Activated naive CD4-positive, alpha-beta T cell treated with anti-CD3 and anti-CD28 coated beads, Interleukin-2, amount 10 ng/mL, durations not matched to agents 7 days and 5 days (primary cell): Measurements from ENCODE around the gene DNMT1.
A peak's percentile ranks its signal among the peaks of the same experiment; 100 is the strongest.

Experiments
- CTCF ChIA-PET: fragments of 350-600 bp; sonication (Branson Sonifier 250); formaldehyde crosslinking; loops from one replicate; lab custom pipeline; 2021; ENCODE audit warnings: antibody characterized with exemption; lab: Charles Lee
- DNase-seq: peaks from one replicate; pipeline ENCODE4 v3.0.0-alpha.2; 2020
- H3K27ac Mint-ChIP-seq: one replicate; pipeline ENCODE4 v1.8.0; 2021; ENCODE audit warnings: mild to moderate bottlenecking, moderate library complexity, mixed read lengths
- H3K27me3 Mint-ChIP-seq: one replicate; pipeline ENCODE4 v1.8.0; 2021; ENCODE audit warnings: mild to moderate bottlenecking, mixed read lengths
- H3K36me3 Mint-ChIP-seq: one replicate; pipeline ENCODE4 v1.8.0; 2021; ENCODE audit warnings: mixed read lengths
- H3K4me1 Mint-ChIP-seq: one replicate; pipeline ENCODE4 v1.8.0; 2021; ENCODE audit warnings: mixed read lengths
- H3K4me3 Mint-ChIP-seq: one replicate; pipeline ENCODE4 v1.8.0; 2021; ENCODE audit warnings: mild to moderate bottlenecking, moderate library complexity, mixed read lengths
- H3K9me3 Mint-ChIP-seq: one replicate; pipeline ENCODE4 v1.8.0; 2021; ENCODE audit warnings: mixed read lengths

The DNMT1 gene

GRCh38 chr19:10137751-10138682 lies 56.7 kb downstream of the DNMT1 start:
- Mint-ChIP-seq H3K36me3 (peaks cover 56% of the 10 kb centered on the region), H3K27ac (peak overlapping the region; percentile 14)

DNA sequence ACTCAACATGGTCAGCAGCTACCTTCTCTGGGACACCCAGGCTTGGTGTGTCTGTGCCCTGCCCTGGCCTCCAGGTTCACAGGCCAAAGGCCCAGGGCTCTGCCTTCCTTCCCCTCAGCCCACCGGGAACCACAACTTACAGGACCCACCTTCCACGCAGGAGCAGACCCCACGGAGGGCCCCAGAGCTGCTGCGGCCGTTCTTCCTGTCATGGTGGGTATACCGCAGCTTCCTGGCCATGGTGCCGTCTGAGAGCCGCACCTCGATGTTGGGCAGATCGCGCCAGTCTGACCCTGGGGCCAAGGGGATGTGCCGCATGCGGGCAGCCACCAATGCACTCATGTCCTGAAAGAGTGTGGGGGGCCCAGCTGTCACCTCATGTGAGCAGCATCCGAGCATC lies 57.8 kb downstream of the DNMT1 start:
- no peak for DNase-seq
- H3K36me3 Mint-ChIP-seq = peaks cover 52% of the 10 kb centered on the region
- peak overlapping the region; percentile 55 for H3K27ac Mint-ChIP-seq
- H3K9me3 Mint-ChIP-seq = no peaks in the 10 kb centered on the region
- CTCF ChIA-PET = no interaction called here
- peaks cover 14% of the 10 kb centered on the region for H3K4me1 Mint-ChIP-seq
- H3K4me3 Mint-ChIP-seq = no peak overlapping the region
- no peaks in the 10 kb centered on the region for H3K27me3 Mint-ChIP-seq

More at GRCh38 chr19:10137751-10138682, 56.7 kb downstream of the DNMT1 start:
- CTCF ChIA-PET = interaction anchor here (1.7 kb wide), 1 partner anchor 25 kb away, joined by 4 read pairs; no protein-coding TSS in a partner anchor
- H3K9me3 Mint-ChIP-seq = no peaks in the 10 kb centered on the region
- peaks cover 23% of the 10 kb centered on the region for H3K4me1 Mint-ChIP-seq
- no peak overlapping the region for H3K4me3 Mint-ChIP-seq
- H3K27me3 Mint-ChIP-seq = no peaks in the 10 kb centered on the region
- DNase-seq = no peak

- no peak for DNase-seq
- CTCF ChIA-PET = no interaction called here
- Mint-ChIP-seq H3K4me1 (peaks cover 4% of the 10 kb centered on the region), H3K27me3 (no peaks in the 10 kb centered on the region), H3K27ac (no peak overlapping the region), H3K4me3 (no peak overlapping the region), H3K9me3 (no peaks in the 10 kb centered on the region), H3K36me3 (peaks cover 44% of the 10 kb centered on the region)
Measured at GRCh38 chr19:10135551-10136334, 59.0 kb downstream of the DNMT1 start.

DNA sequence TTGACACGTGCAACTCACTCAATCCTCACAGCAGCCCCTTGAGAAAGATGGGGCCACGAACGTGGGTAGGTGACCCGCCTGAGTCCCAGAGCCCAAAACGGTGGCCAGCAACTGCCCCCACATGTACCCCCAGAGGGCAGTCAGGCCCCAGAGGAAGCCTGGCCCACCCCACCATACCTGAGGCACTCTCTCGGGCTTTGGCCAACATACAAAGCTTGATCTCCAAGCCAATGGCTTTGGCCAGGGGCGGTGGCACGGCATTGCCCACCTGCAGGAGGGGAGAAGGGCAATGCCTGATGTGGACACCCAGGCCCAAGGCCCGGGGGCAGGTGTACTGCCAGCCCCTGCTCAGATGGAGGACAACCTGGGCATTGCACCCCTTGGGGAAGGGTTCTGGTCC lies 60.7 kb downstream of the DNMT1 start:
- H3K36me3 Mint-ChIP-seq = peaks cover 37% of the 10 kb centered on the region
- H3K4me1 Mint-ChIP-seq = peaks cover 4% of the 10 kb centered on the region
- H3K9me3 Mint-ChIP-seq = no peaks in the 10 kb centered on the region
- no peak for DNase-seq
- H3K4me3 Mint-ChIP-seq = no peak overlapping the region
- H3K27me3 Mint-ChIP-seq = no peaks in the 10 kb centered on the region
- H3K27ac Mint-ChIP-seq = no peak overlapping the region
- CTCF ChIA-PET = no interaction called here

- CTCF ChIA-PET = no interaction called here
- peaks cover 4% of the 10 kb centered on the region for H3K4me1 Mint-ChIP-seq
- no peaks in the 10 kb centered on the region for H3K27me3 Mint-ChIP-seq
- no peaks in the 10 kb centered on the region for H3K9me3 Mint-ChIP-seq
- no peak overlapping the region for H3K27ac Mint-ChIP-seq
- peaks cover 34% of the 10 kb centered on the region for H3K36me3 Mint-ChIP-seq
- no peak for DNase-seq
- no peak overlapping the region for H3K4me3 Mint-ChIP-seq
Measured at GRCh38 chr19:10133596-10133995, 61.2 kb downstream of the DNMT1 start.

DNA sequence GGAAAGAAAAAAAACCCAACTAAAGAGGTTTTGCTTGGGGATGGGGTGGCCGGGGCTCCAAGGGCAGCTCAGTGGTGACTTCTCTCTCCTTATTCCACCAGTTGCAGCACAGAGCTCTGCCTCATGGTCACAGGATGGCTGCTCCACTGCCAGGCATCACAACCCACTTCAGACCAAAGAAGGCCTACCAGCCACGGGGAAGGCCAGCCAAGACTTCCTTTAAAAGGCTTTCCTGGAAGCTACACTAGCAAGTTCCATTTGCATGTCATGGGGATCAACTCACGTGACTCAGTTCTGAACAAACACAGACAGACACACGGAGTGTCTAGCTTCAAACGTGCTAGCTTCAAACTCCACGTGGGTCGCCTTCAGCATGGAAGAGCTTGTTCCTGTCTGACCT lies 61.8 kb downstream of the DNMT1 start:
- no peak for DNase-seq
- H3K9me3 Mint-ChIP-seq = no peaks in the 10 kb centered on the region
- no peak overlapping the region for H3K27ac Mint-ChIP-seq
- H3K27me3 Mint-ChIP-seq = no peaks in the 10 kb centered on the region
- H3K36me3 Mint-ChIP-seq = peaks cover 33% of the 10 kb centered on the region
- H3K4me3 Mint-ChIP-seq = no peak overlapping the region
- CTCF ChIA-PET = no interaction called here
- H3K4me1 Mint-ChIP-seq = peaks cover 4% of the 10 kb centered on the region

GRCh38 chr19:10126213-10126639 lies 68.5 kb downstream of the DNMT1 start:
- Mint-ChIP-seq H3K4me1 (peaks cover 2% of the 10 kb centered on the region), H3K27ac (no peak overlapping the region), H3K9me3 (no peaks in the 10 kb centered on the region), H3K4me3 (no peak overlapping the region), H3K36me3 (peaks cover 14% of the 10 kb centered on the region), H3K27me3 (no peaks in the 10 kb centered on the region)
- CTCF ChIA-PET = no interaction called here
- DNase-seq = no peak

DNA sequence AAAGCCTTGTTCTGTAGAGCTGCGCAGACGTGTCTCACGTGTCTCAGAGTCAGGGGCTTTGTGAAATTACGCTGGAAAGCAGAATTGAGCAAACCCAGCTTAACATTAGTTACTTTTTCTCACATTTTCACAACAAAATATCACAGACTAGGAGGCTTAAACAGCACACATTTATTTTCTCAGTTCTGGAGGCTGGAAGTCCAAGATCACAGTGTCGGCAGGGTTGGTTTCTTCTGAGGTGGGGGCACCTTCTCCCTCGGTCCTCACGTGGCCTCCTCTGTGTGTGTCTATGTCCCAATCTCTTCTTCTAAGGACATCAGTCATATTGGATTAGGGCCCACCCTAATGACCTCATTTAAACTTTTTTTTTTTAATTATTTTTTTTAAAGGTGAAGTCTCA lies 70.3 kb downstream of the DNMT1 start:
- Mint-ChIP-seq H3K27me3 (no peaks in the 10 kb centered on the region), H3K9me3 (no peaks in the 10 kb centered on the region), H3K27ac (peak overlapping the region; percentile 12), H3K4me3 (no peak overlapping the region), H3K4me1 (peaks cover 10% of the 10 kb centered on the region), H3K36me3 (peaks cover 10% of the 10 kb centered on the region)
- CTCF ChIA-PET = no interaction called here
- DNase-seq = no peak

- no peak overlapping the region for H3K27ac Mint-ChIP-seq
- no peaks in the 10 kb centered on the region for H3K27me3 Mint-ChIP-seq
- no peak for DNase-seq
- H3K4me3 Mint-ChIP-seq = no peak overlapping the region
- H3K36me3 Mint-ChIP-seq = peaks cover 14% of the 10 kb centered on the region
- peaks cover 21% of the 10 kb centered on the region for H3K4me1 Mint-ChIP-seq
- CTCF ChIA-PET = no interaction called here
- H3K9me3 Mint-ChIP-seq = no peaks in the 10 kb centered on the region
Measured at GRCh38 chr19:10122045-10122444, 72.7 kb downstream of the DNMT1 start.

- peaks cover 26% of the 10 kb centered on the region for H3K4me1 Mint-ChIP-seq
- peaks cover 23% of the 10 kb centered on the region for H3K36me3 Mint-ChIP-seq
- no peak overlapping the region for H3K27ac Mint-ChIP-seq
- H3K27me3 Mint-ChIP-seq = no peaks in the 10 kb centered on the region
- no peaks in the 10 kb centered on the region for H3K9me3 Mint-ChIP-seq
- no peak overlapping the region for H3K4me3 Mint-ChIP-seq
- CTCF ChIA-PET = interaction anchor here (1.0 to 1.1 kb wide), 2 partner anchors 14 to 24 kb away, joined by 3 to 4 read pairs; partner anchors contain the start of gene PPAN
- DNase-seq = no peak
Measured at GRCh38 chr19:10120538-10121189, 74.1 kb downstream of the DNMT1 start.

DNA sequence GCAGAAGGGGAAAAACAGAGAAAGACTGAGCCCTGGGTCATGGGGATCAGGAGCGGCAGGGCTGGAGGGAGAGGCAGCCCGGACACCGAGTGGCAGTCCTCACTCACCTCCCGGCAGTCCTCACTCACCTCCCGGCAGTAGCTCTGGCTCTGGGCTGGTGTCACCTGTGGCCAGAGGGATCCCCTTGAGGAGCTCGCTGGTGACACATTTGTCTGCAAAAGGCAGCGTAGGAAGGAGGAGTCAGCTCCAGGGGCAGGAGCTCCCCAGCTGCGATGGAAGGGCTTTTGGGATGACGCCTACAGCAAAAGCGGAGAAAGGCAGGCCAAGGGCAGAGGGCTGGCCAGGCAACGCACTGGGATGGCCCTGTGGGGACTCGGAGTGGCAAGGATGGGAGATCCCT lies 75.8 kb downstream of the DNMT1 start:
- CTCF ChIA-PET = interaction anchor here (1.3 kb wide), 1 partner anchor 131 kb away, joined by 3 read pairs; no protein-coding TSS in a partner anchor
- peaks cover 24% of the 10 kb centered on the region for H3K4me1 Mint-ChIP-seq
- peaks cover 30% of the 10 kb centered on the region for H3K36me3 Mint-ChIP-seq

DNA sequence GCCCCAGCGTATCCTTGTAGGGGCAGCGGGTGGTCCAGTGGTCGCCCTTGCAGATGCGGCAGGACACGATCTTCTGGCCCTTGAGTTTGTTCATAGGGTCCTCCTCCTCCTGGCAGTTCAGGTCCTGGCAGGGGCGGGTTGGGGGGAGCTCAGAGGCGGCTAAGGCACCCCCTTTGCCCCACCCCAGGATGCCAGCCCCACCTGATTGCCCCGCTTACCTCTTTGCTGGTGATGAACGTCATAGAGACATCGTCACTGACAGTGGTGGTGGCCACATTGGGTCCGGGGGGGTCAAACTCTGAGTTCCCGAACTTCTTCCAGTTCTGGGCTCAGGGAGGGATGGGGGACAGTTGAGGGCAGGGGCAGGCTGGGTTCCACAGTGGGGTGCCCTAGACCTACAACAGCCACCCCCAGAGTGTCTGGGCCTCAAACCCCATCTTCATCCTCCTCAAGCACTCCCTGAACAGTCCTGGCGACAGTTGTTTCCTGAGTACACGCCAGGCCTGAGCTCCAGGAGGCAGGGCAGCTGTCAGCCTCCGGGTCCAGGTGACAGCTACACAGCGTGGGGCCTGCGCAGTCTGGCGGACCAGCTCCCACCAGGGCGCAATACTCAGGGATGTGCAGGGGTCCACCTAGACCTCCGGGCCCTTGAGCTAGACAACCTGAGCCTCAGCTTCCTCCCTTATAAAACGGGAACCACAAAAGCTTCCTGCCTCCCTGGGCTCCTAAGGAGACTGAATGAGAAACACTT lies 77.7 kb downstream of the DNMT1 start:
- Mint-ChIP-seq H3K4me3 (peak overlapping the region; percentile 18), H3K36me3 (peaks cover 35% of the 10 kb centered on the region)

More for the DNA sequence above, 75.8 kb downstream of the DNMT1 start:
- Mint-ChIP-seq H3K27ac (peak overlapping the region; percentile 89), H3K9me3 (no peaks in the 10 kb centered on the region), H3K27me3 (no peaks in the 10 kb centered on the region), H3K4me3 (peak overlapping the region; percentile 94)
- no peak for DNase-seq

More for the DNA sequence above, 77.7 kb downstream of the DNMT1 start:
- no peak for DNase-seq
- no peak overlapping the region for H3K27ac Mint-ChIP-seq
- H3K27me3 Mint-ChIP-seq = no peaks in the 10 kb centered on the region
- no peaks in the 10 kb centered on the region for H3K9me3 Mint-ChIP-seq
- CTCF ChIA-PET = interaction anchor here (0.6 to 1.6 kb wide), 3 partner anchors 11 to 257 kb away, joined by 3 to 8 read pairs (median 3); partner anchors contain the start of gene PPAN
- H3K4me1 Mint-ChIP-seq = peaks cover 37% of the 10 kb centered on the region
